Stimulated activated CD8-positive, alpha-beta memory T cell treated with anti-CD3 and anti-CD28 coated beads, Interleukin-7, amount 100 ng/mL, for 4 hours (primary cell): ENCODE results near the gene SNX6.
"Not testable (repeated sequence)": the region's sequence is repeated elsewhere in the genome, so short reads cannot be mapped to it uniquely, and the experiment has no call there.

Source experiments
- DNase-seq, 2 donors: peaks; one replicate each; pipeline ENCODE4 v3.0.0-alpha.2; 2020; ENCODE audit warnings: low read depth in 2 of 2

The SNX6 gene

GRCh38 chr14:34521071-34521470 lies 108.9 kb downstream of the SNX6 start:
- DNase-seq, result not testable (repeated sequence)

DNA sequence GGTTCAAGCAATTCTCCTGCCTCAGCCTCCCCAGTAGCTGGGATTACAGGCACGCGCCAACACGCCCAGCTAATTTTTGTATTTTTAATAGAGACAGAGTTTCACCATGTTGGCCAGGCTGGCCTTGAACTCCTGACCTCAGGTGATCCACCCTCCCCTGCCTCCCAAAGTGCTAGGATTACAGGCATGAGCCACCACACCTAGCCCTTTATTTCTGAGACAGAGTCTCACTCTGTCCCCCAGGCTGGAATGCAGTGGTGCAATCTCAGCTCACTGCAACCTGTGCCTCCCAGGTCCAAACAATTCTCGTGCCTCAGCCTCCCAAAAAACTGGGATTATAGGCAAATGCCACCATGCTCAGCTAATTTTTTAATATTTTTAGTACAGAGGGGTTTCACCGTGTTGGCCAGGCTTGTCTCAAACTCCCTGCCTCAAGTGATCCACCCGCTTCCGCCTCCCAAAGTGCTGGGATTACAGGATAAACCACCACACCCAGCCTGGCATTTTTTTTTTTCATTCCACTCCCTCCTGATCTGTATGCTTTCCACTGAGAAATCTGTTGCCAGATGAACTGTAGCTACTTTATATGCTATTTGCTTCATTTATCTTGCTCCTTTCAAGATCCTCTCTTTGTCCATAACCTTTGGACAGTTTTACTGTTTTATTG lies 109.5 kb downstream of the SNX6 start:
- DNase-seq, result not testable (repeated sequence)
